Esophagus muscularis mucosa (tissue), 3 donors: Measurements from ENCODE around the gene GPRIN3.

Source experiments
- POLR2A ChIP-seq: fragments of 450-650 bp; IDR thresholded peaks from one replicate; pipeline ENCODE4 v1.6.1; 2017; ENCODE audit warnings: antibody characterized with exemption, moderate library complexity, mild to moderate bottlenecking, low read depth
- TF ChIP-seq, protein P1 (sequence below), 3 experiments: fragments of 200-600 bp in 2 of 3; fragments of 450-650 bp in 1 of 3; sonication (generic) in 2 of 3; IDR thresholded peaks; one replicate each; pipeline ENCODE4 v1.5.1; 2017 to 2019; ENCODE audit warnings: antibody characterized with exemption in 3 of 3, mild to moderate bottlenecking in 2 of 3, moderate library complexity in 1 of 3

DNA sequence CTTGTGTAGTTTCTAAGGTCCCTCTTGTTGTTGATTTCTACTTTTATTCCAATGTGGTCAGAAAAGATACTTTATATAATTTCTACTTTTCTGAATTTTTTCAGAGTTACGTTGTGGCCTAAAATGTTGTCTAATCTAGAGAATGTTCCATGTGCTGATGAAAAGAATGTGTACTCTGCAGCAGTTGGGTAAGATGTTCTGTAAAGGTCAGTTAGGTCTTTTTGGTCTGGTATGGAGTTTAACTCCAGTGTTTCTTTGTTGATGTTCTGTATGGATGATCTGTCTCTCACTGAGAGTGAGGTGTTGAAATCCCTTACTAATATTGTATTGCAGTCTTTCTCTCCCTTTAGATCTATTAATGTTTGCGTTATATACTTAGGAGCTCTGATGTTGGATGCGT lies 37.0 kb upstream of the GPRIN3 start:
- TF ChIP-seq, protein P1, sequence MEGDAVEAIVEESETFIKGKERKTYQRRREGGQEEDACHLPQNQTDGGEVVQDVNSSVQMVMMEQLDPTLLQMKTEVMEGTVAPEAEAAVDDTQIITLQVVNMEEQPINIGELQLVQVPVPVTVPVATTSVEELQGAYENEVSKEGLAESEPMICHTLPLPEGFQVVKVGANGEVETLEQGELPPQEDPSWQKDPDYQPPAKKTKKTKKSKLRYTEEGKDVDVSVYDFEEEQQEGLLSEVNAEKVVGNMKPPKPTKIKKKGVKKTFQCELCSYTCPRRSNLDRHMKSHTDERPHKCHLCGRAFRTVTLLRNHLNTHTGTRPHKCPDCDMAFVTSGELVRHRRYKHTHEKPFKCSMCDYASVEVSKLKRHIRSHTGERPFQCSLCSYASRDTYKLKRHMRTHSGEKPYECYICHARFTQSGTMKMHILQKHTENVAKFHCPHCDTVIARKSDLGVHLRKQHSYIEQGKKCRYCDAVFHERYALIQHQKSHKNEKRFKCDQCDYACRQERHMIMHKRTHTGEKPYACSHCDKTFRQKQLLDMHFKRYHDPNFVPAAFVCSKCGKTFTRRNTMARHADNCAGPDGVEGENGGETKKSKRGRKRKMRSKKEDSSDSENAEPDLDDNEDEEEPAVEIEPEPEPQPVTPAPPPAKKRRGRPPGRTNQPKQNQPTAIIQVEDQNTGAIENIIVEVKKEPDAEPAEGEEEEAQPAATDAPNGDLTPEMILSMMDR (IDR thresholded peaks at IDR 0.05), result no peak
- no peak for TF ChIP-seq POLR2A
